ENCODE data around the gene NAA30.

Gene NAA30

DNA sequence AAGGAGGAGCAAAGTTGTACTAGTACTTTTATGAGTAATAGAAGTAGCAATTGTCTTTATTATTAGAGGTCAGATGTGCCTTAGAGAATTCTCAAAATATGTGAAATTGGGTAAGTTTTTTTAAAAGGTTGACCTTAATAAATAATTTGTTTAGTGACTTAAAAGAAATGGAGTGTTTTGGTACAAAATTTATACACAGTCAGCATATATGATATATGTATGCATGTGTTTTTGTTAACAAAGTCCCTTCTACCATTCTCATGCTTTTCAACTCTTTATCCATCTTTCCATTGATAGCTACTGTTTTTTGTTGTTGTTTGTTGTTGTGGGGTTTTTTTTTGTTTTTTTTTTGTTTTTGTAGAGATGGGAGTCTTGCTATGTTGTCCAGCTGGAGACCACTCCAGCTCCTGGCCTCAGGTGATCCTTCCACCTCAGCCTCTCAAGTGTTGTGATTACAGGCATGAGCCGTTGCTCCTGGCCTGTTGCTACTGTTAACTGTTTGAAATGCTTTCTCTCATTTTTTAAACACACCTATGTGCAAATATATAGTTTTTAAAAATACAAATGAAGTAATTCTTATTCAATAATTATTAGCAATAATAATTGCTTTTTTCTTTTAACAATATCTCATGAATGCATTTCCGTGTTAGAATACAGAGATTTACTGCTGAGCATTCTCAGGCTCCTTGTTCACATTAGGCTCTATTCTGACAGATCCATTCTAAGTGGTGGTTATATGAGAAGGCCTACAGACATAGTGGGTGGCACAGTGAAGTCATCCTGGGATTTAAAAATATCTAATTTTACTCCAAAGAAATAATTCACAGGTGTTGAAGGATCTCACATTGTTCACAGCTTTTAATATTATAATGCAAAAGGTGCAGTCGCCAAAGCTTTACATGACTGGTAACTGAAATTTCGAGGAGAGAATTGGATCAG is 10.4 kb downstream of the NAA30 start:
- no peak for DNase-seq (ENCODE audit: low read depth)

DNA sequence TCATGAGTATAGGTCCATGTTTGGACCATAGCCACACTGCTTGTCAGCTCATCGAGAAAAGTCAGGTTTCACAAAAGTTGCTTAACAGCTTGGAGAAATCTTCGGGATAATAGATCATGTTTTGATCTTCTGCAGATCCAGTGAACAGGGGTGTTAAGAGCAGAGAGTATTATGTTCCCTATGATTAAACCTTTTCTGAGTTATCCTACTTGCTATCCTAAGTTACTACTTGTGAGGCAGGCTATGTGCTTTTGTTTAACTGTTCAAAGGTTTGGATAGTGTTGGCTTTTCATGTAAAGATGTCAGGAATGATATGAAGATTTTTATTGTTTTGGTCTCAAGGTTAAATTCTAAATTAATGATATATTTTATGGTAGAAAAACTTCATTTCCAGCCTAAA is 11.1 kb downstream of the NAA30 start:
- DNase-seq (ENCODE audit: low read depth): no peak

DNA sequence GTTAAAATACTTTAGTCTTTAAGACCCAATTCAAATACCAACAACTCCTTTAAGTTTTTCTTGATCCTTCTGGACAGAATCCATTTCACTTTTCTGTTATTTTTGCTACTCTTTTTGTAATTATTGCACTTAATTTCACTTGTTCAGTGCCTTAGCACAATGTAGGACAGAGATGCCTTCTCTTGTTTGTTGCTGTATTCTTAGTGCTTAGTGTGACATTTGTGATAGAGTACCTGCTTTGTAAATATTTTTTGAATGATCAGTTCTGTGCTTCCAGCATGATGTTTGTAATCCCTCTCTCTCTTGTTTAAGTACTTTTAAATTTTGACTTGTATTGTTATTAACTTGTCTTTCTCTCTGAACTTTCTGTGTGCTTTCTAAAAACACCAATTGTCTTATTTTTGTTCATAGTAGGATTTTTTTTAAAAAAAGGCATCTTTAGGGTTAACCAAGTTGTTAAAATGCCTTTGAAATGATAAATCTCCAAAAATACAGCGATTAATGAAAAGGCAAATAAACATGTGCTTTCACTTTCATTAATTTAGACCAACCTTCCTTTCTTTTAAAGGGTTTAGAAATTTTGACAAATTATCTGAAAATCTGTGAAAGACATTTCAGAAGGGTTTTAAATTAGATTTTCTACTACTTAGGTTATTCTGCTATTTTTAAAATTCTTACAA is 11.9 kb downstream of the NAA30 start:
- DNase-seq (ENCODE audit: low read depth): no peak

DNA sequence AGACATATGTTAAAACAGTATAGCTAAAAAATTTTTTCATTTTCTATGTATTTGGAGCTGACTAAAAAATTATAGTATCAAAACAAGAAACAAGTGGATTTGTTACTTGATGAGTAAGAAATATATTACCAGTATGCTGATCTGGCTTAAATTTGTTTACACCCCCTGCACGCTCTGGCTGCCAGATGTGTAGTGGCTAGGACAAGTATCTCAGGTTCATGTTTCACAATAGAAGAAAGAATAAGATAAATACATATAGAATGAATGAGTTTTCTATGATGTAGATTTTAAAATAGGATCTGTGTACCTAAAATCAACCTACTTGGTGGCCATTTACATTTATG is 13.1 kb downstream of the NAA30 start:
- DNase-seq (ENCODE audit: low read depth): no peak

DNA sequence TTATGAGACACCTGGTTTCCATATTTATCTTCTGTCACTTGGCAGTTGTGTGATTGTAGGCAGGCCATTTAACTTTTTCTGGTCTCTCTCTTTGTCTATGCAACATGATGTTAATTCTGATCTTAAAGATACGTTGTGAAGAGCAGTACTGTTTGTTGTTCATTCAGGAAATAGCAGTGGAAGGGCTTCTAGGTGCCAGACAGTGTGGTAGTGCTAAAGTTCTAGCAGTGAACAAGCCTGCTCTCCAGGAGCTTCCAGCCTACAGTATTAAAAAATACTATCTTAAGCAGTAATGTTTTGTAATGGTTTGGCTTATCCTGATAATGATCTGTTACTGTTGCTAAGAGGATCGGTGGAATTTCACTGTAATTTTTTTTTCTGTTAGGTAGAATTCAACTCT is 15.2 kb downstream of the NAA30 start:
- no peak for DNase-seq (ENCODE audit: low read depth)

DNA sequence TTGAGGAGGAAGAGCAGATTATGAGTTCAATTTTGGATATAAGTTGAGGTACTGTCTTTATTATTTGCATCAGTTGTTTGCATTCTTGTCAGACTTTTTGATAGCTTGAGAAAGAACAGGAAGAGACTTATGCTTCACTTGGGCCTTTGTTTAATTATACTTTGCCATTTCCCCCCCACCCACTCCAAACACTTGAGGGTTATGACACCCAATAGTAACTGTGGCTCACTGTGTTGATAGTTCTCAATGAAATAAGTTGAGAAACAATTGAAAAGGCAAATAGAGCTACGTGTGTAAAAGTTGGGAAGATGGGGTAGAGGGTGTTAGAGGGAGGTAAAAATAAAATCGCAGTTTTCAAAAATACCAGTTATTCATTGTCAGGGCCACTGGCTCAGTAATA is 17.7 kb downstream of the NAA30 start:
- DNase-seq (ENCODE audit: low read depth): no peak

DNA sequence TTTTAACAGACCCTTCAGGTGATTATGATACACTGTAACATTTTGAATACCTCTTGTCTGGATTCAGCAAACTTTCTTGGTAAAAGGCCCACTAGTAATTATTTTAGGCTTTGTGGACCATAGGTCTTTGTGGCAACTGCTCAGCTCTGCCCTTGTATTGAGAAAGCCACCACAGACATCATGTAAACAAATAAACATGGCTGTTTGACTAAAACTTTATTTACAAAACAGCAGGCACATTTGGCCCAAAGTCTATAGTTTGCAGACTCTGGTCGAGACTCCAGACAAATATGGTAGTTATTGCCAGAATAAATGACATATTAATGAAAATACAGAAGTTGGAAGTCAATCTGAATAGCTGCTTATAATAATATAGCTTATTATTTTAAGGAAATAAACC is 18.2 kb downstream of the NAA30 start:
- DNase-seq (ENCODE audit: low read depth): no peak

DNA sequence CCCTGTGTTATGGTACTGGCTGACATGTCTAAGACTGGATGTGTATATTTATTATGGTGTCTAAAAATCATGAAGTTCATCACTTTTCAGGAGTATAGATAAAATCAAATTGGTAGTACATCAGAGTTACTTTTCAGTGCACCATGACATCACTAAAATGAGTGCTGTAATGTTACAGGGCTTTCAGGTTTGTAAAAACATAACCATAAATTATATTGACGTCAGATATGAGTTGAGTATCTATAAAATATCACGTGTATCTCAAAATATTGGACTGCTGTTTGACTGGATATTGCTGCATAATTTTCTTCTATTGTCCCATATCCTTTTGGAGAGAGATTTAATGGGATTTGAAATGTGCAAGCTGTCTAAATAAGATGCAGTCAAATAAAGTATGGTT is 22.0 kb downstream of the NAA30 start:
- no peak for DNase-seq (ENCODE audit: low read depth)

DNA sequence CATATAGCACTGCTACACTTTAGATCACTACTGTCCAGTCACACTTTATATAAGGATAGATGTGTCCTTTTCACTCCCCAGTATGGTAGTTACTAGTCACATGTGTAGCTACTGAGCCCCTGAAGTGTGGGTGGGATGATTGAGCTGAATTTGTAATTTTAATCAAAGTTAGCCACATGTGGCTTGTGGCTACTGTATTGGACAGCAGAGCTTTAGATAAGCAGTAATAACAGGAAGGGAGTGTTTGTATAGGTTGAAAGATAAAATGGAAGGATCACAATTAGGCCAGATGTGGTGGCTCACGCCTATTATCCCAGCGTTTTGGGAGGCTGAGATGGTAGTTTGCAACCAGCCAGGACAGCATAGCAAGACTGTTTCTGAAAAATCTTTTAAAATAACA is 23.5 kb downstream of the NAA30 start:
- no peak for DNase-seq (ENCODE audit: low read depth)

DNA sequence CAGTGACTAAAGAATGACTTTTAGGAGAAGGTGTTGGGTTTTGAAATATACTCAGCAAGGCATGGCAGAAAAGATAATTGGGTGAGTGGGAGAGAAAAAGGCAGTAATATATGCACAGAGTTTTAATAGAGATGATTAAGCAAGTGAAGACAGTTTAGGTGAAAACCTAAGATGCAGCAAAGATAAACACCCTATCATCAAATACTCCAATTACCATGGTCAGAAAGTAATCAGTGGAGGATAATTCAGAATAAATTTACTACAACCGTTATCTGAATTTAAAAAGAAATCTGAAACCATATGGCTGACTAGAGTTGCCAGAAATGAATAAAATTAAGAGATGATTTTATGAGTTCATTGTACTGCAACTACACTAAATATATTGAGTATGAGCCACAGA is 26.8 kb downstream of the NAA30 start:
- DNase-seq (ENCODE audit: low read depth): no peak

DNA sequence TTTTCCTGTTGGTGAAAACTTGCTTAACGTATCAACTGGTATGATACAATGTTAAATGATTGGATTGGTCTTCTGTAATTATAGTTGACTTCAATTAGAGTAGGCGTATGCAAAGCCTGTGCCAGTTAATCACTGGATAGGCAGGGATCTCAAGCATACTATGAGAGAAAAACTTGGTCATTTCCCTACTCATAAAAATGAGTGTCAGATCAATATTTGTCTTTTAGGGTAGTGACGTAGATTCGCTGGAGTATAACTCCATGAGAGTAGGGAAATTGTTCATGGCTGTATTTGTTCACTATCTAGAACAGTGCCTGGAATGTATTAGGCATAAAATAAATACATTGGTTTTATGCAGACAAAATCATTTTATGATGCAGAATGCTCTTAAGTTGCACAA is 28.6 kb downstream of the NAA30 start:
- DNase-seq (ENCODE audit: low read depth): no peak

DNA sequence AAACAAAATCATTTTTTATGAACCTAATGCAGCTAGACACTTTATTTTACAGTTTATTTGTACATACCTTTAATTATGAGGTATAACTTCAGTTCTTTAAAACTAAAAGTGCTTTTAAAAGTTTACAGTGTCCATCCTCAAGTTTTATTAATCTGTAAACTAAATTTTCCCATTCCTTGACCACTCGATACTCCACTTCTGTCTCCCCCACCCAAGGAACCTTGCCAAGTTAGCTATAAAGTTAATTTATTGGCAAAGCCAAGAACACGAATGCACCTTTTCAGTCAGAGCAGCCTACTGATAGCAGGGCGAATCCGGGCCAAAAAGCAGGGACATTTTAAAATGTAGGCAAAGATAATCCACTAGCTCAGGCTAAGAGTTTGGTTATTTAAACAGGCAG is 29.6 kb downstream of the NAA30 start:
- no peak for DNase-seq (ENCODE audit: low read depth)

DNA sequence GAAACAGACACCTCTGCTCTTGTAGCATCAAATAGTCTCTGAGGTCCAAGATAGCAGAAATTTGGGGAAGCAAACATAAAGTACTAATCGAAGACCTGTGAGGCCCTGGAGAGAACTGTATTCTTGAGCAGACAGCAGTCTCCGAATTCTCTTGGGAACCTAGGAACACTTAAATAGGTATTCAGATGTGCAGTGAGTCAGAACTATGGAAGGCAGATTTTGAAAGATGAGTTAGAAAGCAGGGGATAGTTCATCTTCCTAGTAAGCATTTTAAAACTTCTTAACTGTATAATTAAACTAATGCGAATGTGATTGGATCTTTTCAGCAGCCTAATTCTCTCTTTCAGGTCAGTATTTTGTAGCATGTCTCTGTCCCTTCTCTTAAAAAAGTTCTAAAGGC is 30.6 kb downstream of the NAA30 start:
- no peak for DNase-seq (ENCODE audit: low read depth)

DNA sequence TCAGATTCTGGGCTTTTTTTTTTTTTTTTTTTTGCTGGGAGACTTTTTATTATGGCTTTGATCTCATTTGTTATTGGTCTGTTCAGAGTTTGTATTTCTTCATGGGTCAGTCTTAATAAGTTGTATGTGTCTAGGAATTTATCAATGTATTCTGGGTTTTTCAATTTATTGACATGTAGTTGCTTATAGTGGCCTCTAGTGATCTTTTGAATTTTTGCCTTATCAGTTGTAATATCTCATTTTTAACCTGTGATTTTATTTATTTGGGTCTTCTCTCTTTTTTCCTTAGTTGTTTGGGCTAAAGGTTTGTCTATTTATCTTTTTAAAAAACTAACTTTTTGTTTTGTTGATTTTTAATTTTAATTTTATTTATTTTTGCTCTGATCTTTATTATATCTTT is 45.5 kb downstream of the NAA30 start:
- DNase-seq (ENCODE audit: low read depth): no peak

DNA sequence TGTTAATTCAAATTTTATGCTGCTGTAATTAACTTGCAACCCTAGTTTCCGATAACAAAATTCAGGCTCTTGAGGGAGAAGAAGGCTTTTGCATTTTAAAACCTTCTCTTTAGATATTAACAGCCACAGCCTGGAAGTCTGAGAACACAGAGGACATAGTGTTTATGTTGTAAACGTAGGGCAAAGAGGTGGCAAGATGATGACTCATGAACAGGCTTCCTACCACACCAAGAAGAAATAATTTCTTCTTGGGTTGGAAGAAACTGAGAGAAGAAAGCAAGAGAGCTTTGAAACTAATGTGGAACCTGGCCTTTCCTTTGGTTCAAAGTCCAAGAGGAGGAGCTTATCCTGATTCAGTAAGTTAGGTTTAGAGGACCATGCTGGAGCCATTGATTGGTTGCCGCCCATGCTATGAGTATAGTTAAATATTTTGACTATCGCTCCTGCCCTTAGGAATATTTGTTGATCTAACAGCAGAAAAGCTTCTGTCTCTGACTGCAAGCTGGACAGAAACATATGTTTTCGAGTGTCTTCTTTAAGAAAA is 71.5 kb downstream of the NAA30 start:
- no peak for DNase-seq (ENCODE audit: low read depth)

DNA sequence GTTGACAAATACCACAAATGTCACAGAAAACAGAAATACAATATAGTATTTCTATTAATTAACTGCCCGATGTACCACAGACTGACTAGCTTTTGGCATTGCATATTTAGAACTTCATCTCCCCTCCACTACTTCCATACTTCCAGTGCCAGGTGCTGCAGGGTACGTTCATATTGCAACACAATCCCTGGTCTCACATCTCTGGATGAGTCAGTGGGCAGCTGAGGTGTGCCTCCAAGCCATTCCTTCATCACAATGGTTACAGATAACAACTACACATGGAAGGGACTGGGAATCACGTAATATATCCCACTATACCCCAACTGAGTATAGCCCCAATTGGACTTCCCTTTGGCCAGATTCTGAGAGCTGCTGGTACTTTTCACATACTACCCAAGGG is 72.2 kb downstream of the NAA30 start:
- DNase-seq (ENCODE audit: low read depth): no peak

DNA sequence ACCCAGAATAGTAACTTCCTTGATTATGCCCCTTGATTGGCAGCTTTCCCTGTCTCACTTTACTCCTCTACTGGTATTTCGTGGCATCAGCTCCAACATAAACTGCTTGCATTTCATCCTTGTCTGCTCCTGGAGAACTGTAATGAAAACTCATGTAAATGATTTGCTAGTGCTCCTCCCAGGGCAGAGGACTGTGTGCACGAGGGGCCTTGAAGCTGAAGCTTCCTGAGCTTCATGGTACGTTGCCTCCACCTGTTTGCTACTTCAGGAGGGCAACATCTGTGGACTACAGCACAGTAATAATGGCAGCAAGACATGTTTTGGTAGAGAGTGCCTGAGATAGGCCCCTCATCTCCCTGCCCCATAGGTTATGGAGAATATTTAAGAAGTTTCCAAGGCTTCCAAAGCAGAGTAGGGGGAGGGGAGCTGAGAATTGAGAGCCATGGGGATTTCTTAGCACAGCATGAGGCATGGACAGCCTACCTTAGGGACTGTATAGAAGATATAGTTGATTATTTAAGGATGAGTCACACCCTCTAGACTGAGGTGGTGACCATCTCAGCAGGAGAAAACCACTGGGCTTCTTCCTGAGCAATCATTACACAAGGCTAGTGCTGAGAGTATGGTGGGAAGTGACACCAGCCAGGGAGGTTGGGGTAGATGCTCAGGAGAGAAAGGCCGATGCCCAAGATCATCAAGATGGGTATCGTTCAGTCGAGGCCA is 73.8 kb downstream of the NAA30 start:
- peak; percentile 18 for DNase-seq (ENCODE audit: low read depth)

All from non-pigmented ciliary epithelial cell (primary cell).